T47D (cell line): ENCODE measurements around the gene GAK.

Experiments
- DNase-seq, 2 experiments: peaks; one replicate each; pipeline versions ENCODE4 v3.0.0 to v3.0.0-alpha.2; 2011 to 2012; ENCODE audit warnings: low read depth in 1 of 2, low spot score in 1 of 2
- JUND ChIP-seq: IDR thresholded peaks from 2 replicates; pipeline ENCODE4 v1.6.1; 2012; ENCODE audit warnings: low read depth
- in situ Hi-C: cut with HindIII; loops from 2 replicates; pipeline ENCODE4 v1.10.0; 2016; ENCODE audit warnings: low sequenced_read_pairs, low pct_unique_long_range_greater_than_20kb

Gene GAK

GRCh38 chr4:856225-856901, 75.8 kb downstream of the GAK start:
- no peak for TF ChIP-seq JUND
- no peak for DNase-seq
- in situ Hi-C loops, result no loop called here

GRCh38 chr4:855880-856224, 76.3 kb downstream of the GAK start:
- in situ Hi-C loops, result no loop called here
- no peak for DNase-seq
- no peak for TF ChIP-seq JUND

GRCh38 chr4:854356-854755, 77.8 kb downstream of the GAK start:
- in situ Hi-C loops, result no loop called here
- no peak for DNase-seq
- TF ChIP-seq JUND, result no peak

- DNase-seq, result no peak
- in situ Hi-C loops, result no loop called here
- no peak for TF ChIP-seq JUND
Measured at GRCh38 chr4:853416-853781, 78.7 kb downstream of the GAK start.

- DNase-seq, result no peak
- in situ Hi-C loops, result no loop called here
- TF ChIP-seq JUND, result no peak
Measured at GRCh38 chr4:851701-852430, 80.2 kb downstream of the GAK start.

GRCh38 chr4:850323-850945, 81.7 kb downstream of the GAK start:
- in situ Hi-C loops, result no loop called here
- TF ChIP-seq JUND, result no peak
- DNase-seq, result no peak

- no peak for TF ChIP-seq JUND
- no peak for DNase-seq
- in situ Hi-C loops, result no loop called here
Measured at GRCh38 chr4:849478-850175, 82.5 kb downstream of the GAK start.

GRCh38 chr4:848803-849477, 83.2 kb downstream of the GAK start:
- TF ChIP-seq JUND, result no peak
- in situ Hi-C loops, result no loop called here

GRCh38 chr4:848307-848691, 83.8 kb downstream of the GAK start:
- TF ChIP-seq JUND, result no peak
- in situ Hi-C loops, result no loop called here
- no peak for DNase-seq

More at GRCh38 chr4:848803-849477, 83.2 kb downstream of the GAK start:
- no peak for DNase-seq

GRCh38 chr4:845836-846251, 86.3 kb downstream of the GAK start:
- DNase-seq, result no peak
- no peak for TF ChIP-seq JUND
- in situ Hi-C loops, result no loop called here

- in situ Hi-C loops, result no loop called here
- no peak for DNase-seq
- TF ChIP-seq JUND, result no peak
Measured at GRCh38 chr4:845233-845835, 86.8 kb downstream of the GAK start.

- TF ChIP-seq JUND, result no peak
- in situ Hi-C loops, result no loop called here
- no peak for DNase-seq
Measured at GRCh38 chr4:844752-845232, 87.3 kb downstream of the GAK start.
